Measurements from ENCODE around the gene SPECC1. TPM values are rescaled to one million over a fixed set of nuclear protein-coding genes. Genes with fewer than 3 reads are reported as not detected.

The SPECC1 gene
- total and polyA plus RNA-seq, 9 of the 15 experiments (the other 6 are each of a cell fraction or from before 2014, with no cell fraction given): 2.4 to 19.6 (median 14.7) TPM

GRCh38 chr17:20223808-20224328 lies 214.7 kb downstream of the SPECC1 start (continued):
- TF ChIP-seq SAFB (IDR thresholded peaks at IDR 0.05; ENCODE audit: borderline replicate concordance, low read depth, low read length) (no peak), EGR1 (conservative IDR thresholded peaks at IDR 0.05) (no peak), SIX5 (IDR thresholded peaks at IDR 0.05; ENCODE audit: borderline replicate concordance in 1 of 2, insufficient read depth in 1 of 2, low read depth in 1 of 2, low read length in 2 of 2) (no peak), POLR3G (IDR thresholded peaks at IDR 0.05; ENCODE audit: extremely low read depth, insufficient read length, insufficient replicate concordance) (no peak), ZBTB9 (CRISPR knock-in tag; IDR thresholded peaks at IDR 0.05) (no peak), HNRNPLL (IDR thresholded peaks at IDR 0.05; ENCODE audit: low read depth, low read length, poor library complexity, severe bottlenecking) (no peak), REST (IDR thresholded peaks at IDR 0.05; ENCODE audit: borderline replicate concordance) (peak; percentile 25; the same call in 1 of the 2 replicates), REST (CRISPR knock-in tag; IDR thresholded peaks at IDR 0.05; ENCODE audit: low read depth) (no peak), ZC3H8 (IDR thresholded peaks at IDR 0.05) (no peak), BHLHE40 (IDR thresholded peaks at IDR 0.05; ENCODE audit: low read length) (no peak), STAT5A (IDR thresholded peaks at IDR 0.05; ENCODE audit: borderline replicate concordance, low read length) (no peak), CCAR2 (IDR thresholded peaks at IDR 0.05; ENCODE audit: low read depth, low read length) (no peak), ZNF436 (CRISPR knock-in tag; IDR thresholded peaks at IDR 0.05) (no peak), ATF1 (CRISPR knock-in tag; IDR thresholded peaks at IDR 0.05) (no peak), ATF1 (tag; IDR thresholded peaks at IDR 0.05) (no peak), NFE2 (IDR thresholded peaks at IDR 0.05; ENCODE audit: low read depth) (peak; percentile 83), POLR2G (IDR thresholded peaks at IDR 0.05; ENCODE audit: low read depth, low read length) (no peak), C11orf30 (IDR thresholded peaks at IDR 0.05; ENCODE audit: low read depth) (peak; percentile 38; the same call in 1 of the 2 replicates), DACH1 (IDR thresholded peaks at IDR 0.05; ENCODE audit: partially characterized antibody) (no peak), RAD21 (CRISPR knock-in tag; conservative IDR thresholded peaks at IDR 0.05 in 1 of 2, IDR thresholded peaks at IDR 0.05 in 1 of 2) (peak; percentile 39 to 41; a peak in 3 of 4 replicates), PTBP1 (IDR thresholded peaks at IDR 0.05; ENCODE audit: low read depth, low read length) (no peak), NR4A1 (CRISPR knock-in tag; IDR thresholded peaks at IDR 0.05) (no peak), NR4A1 (tag; IDR thresholded peaks at IDR 0.05) (no peak)
